Spleen (tissue), 11 donors: ENCODE data around the gene CYP19A1. TPM values are rescaled to one million over a fixed set of nuclear protein-coding genes. Genes with fewer than 3 reads are reported as not detected.

ENCODE experiments used
- DNase-seq: peaks from one replicate; pipeline ENCODE4 v3.0.0-alpha.2; 2020
- H3K27ac ChIP-seq, 8 donors: fragments of 200-600 bp; sonication (generic) in 7 of 8; 1 replicate in 4 of 8; 2 replicates in 4 of 8; pipeline versions ENCODE4 v1.5.0 to v1.8.0; 2016 to 2021; ENCODE audit warnings: inconsistent platforms in 4 of 8, mild to moderate bottlenecking in 4 of 8, moderate library complexity in 1 of 8
- H3K27me3 ChIP-seq, 7 donors: fragments of 200-600 bp; sonication (generic) in 6 of 7; replicated peaks in 1 of 7; 1 replicate in 4 of 7; 2 replicates in 3 of 7; pipeline versions ENCODE4 v1.5.0 to v1.8.0; 2016 to 2021; ENCODE audit warnings: inconsistent platforms in 3 of 7, mild to moderate bottlenecking in 1 of 7
- H3K36me3 ChIP-seq, 6 donors: fragments of 200-600 bp; sonication (generic) in 5 of 6; 1 replicate in 4 of 6; 2 replicates in 2 of 6; pipeline versions ENCODE4 v1.5.0 to v1.8.0; 2016 to 2021; ENCODE audit warnings: inconsistent platforms in 2 of 6
- H3K4me1 ChIP-seq, 6 donors: fragments of 200-600 bp; sonication (generic) in 5 of 6; 1 replicate in 3 of 6; 2 replicates in 3 of 6; pipeline versions ENCODE4 v1.5.0 to v1.8.0; 2016 to 2021; ENCODE audit warnings: inconsistent platforms in 3 of 6
- H3K4me3 ChIP-seq, 8 donors: fragments of 200-600 bp; sonication (generic) in 7 of 8; 1 replicate in 4 of 8; 2 replicates in 4 of 8; pipeline versions ENCODE4 v1.5.0 to v1.8.0; 2016 to 2021; ENCODE audit warnings: inconsistent platforms in 4 of 8, mild to moderate bottlenecking in 4 of 8, moderate library complexity in 2 of 8
- H3K9me3 ChIP-seq, 8 donors: fragments of 200-600 bp; sonication (generic) in 7 of 8; 1 replicate in 4 of 8; 2 replicates in 4 of 8; pipeline versions ENCODE4 v1.5.0 to v1.8.0; 2016 to 2021; ENCODE audit warnings: inconsistent platforms in 4 of 8
- POLR2A ChIP-seq, 3 donors: fragments of 450-650 bp; IDR thresholded peaks; one replicate each; pipeline ENCODE4 v1.5.1; 2017; ENCODE audit warnings: antibody characterized with exemption in 3 of 3, mild to moderate bottlenecking in 1 of 3
- POLR2AphosphoS5 ChIP-seq, 3 donors: sonication (generic); formaldehyde crosslinking; IDR thresholded peaks; one replicate each; pipeline ENCODE4 v1.5.1; 2017; ENCODE audit warnings: antibody characterized with exemption in 3 of 3
- WGBS, 5 donors: extraction: QIAGEN DNeasy Blood & Tissue Kit in 3 of 5; methylation state at CpG; one replicate each; pipeline versions ENCODE4 v1.1.5 to v1.1.7; 2013 to 2018; 5-methylcytosine and 5-hydroxymethylcytosine counted together
- intact Hi-C: fragments of 100-400 bp; cut with DNase I; formaldehyde crosslinking; loops from one replicate; pipeline ENCODE4 v1.15.0; 2023; ENCODE audit warnings: low total_unique reads
- polyA plus RNA-seq, 3 donors: library from polyadenylated mRNA; stranded (reverse); fragments of 200-250 nt; gene quantifications; one replicate each; pipeline ENCODE4 v1.2.1, GENCODE V29; 2013
- total RNA-seq, 7 donors: library from RNA; depleted of rRNA in 3 of 7; stranded (reverse); fragments of >200 nt in 3 of 7; fragmentation: NEBNext Ultra II Directional in 4 of 7; extraction: Animal tissue kit (Norgen Biotek cat#: 25700) in 4 of 7; gene quantifications; one replicate each; pipeline versions ENCODE4 v1.1.0 to v1.2.1, GENCODE V29; 2016 to 2021
- TF ChIP-seq, protein P1 (sequence below), 11 experiments: fragments of 200-600 bp in 7 of 11; fragments of 450-650 bp in 4 of 11; sonication (generic) in 4 of 11; IDR thresholded peaks in 8 of 11; conservative IDR thresholded peaks in 3 of 11; 1 replicate in 7 of 11; 2 replicates in 4 of 11; pipeline versions ENCODE4 v1.4.0 to v1.8.0; 2016 to 2021; ENCODE audit warnings: antibody characterized with exemption in 11 of 11, inconsistent platforms in 4 of 11, mild to moderate bottlenecking in 1 of 11
- donor health status: healthy with polysubstance abuse.
- donor health status: DM: no; HTN: no; CAD: no; lungs with moderate emphysema.
- donor health status: DM: no; HTN: no; CAD: no.
- donor health status: Bipolar disorder and iron deficiency.
- donor health status: healthy.
- donor health status: DM: no; HTN: no; CAD: no.
- donor health status: DM: yes; HTN: yes; CAD: no.

Gene CYP19A1
- total and polyA plus RNA-seq, 10 donors, result 0.13 to 5.6 (median 0.96) TPM; not detected in 1

DNA sequence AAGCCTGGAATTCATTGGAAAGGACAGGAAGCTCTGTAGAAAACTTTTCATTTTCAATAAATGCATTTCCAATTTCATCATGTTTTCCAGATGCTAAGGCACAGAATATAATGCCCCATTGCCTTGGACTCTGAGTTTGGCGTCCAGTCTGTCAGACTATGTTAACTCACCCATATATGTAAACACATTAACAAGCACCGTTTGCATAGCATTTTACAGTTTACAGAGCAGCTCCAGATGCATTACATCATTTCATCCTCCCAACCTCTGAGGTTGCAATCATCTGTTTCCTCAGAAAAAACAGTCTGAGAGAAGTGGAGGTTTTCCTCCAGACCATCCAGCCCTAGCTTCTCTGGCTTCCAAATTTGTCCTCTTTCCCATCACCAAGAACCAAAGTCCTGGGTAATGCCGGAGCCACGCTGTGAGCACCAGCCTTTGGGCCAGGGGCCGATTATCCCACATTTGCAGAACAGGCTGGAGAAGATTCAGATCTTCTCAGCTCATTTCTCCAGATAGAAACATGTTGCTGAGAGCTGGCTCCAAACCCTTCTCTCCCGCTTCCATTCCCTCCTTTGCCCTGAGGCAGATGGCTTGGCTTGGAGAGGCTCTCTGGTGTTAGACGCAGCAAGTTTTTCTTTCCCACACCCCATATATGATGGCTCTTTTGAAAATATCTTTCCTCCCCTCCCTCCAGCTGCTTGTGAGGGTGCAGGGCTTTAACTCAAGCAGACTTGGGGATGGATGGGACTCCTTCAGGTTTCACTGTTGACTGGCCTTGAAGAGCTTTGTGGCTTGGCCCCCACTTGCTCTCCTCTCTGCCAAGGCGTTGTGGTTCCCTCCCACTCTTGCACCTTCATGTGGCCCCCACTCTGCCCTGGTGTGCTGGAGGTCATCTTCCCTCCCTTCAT is 26.0 kb downstream of the CYP19A1 start:
- peaks cover 0 to 25% (median 3%) of the 10 kb centered on the region in 6 donors for H3K4me1 ChIP-seq
- no peak overlapping the region for H3K27ac ChIP-seq
- no peak overlapping the region for H3K4me3 ChIP-seq
- DNase-seq, result no peak
- no peaks in the 10 kb centered on the region for H3K36me3 ChIP-seq
- intact Hi-C loops, result no loop called here
- peaks cover 0 to 20% (median 0%) of the 10 kb centered on the region in 7 donors for H3K27me3 ChIP-seq
- TF ChIP-seq, protein P1, sequence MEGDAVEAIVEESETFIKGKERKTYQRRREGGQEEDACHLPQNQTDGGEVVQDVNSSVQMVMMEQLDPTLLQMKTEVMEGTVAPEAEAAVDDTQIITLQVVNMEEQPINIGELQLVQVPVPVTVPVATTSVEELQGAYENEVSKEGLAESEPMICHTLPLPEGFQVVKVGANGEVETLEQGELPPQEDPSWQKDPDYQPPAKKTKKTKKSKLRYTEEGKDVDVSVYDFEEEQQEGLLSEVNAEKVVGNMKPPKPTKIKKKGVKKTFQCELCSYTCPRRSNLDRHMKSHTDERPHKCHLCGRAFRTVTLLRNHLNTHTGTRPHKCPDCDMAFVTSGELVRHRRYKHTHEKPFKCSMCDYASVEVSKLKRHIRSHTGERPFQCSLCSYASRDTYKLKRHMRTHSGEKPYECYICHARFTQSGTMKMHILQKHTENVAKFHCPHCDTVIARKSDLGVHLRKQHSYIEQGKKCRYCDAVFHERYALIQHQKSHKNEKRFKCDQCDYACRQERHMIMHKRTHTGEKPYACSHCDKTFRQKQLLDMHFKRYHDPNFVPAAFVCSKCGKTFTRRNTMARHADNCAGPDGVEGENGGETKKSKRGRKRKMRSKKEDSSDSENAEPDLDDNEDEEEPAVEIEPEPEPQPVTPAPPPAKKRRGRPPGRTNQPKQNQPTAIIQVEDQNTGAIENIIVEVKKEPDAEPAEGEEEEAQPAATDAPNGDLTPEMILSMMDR (IDR thresholded peaks at IDR 0.05 in 8 of 11, conservative IDR thresholded peaks at IDR 0.05 in 3 of 11), result no peak
- TF ChIP-seq POLR2AphosphoS5 (IDR thresholded peaks at IDR 0.05) (no peak), POLR2A (IDR thresholded peaks at IDR 0.05) (no peak)
- WGBS, 5 donors, result 70 to 75% (median 71%) methylated on average over 8 of the region's 8 CpGs
- H3K9me3 ChIP-seq, result no peaks in the 10 kb centered on the region

DNA sequence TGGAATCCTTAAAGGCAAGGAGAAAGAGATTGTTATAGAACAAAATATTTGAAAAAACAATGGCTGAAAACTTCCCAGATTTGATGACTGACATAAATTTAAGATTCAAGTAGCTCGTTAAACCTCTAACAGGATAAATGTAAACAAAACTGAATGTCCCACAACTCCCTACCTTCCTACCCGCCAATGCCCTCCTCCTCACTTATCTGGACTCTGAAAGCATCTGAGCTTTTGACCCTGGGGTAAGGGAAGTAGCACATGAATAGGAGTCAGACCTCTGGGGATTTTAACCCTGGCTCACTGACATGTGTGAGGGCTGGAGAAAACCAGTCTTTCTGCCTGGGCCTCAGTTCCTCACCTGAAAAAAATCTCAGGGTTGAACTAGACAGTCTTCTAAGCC is 26.9 kb downstream of the CYP19A1 start:
- WGBS, 5 donors, result 70 to 81% (median 73%) methylated on average over 2 of the region's 2 CpGs
- no peak for DNase-seq
- H3K9me3 ChIP-seq, result no peaks in the 10 kb centered on the region
- TF ChIP-seq, protein P1 (IDR thresholded peaks at IDR 0.05 in 8 of 11, conservative IDR thresholded peaks at IDR 0.05 in 3 of 11), result no peak
- no peak for TF ChIP-seq POLR2AphosphoS5 (IDR thresholded peaks at IDR 0.05)
- no peak for TF ChIP-seq POLR2A (IDR thresholded peaks at IDR 0.05)
- H3K36me3 ChIP-seq, result no peaks in the 10 kb centered on the region
- intact Hi-C loops, result no loop called here
- no peak overlapping the region for H3K27ac ChIP-seq
- H3K4me3 ChIP-seq, result no peak overlapping the region
- H3K4me1 ChIP-seq, result peaks cover 0 to 26% (median 4%) of the 10 kb centered on the region in 6 donors
- H3K27me3 ChIP-seq, result peaks cover 0 to 20% (median 0%) of the 10 kb centered on the region in 7 donors

DNA sequence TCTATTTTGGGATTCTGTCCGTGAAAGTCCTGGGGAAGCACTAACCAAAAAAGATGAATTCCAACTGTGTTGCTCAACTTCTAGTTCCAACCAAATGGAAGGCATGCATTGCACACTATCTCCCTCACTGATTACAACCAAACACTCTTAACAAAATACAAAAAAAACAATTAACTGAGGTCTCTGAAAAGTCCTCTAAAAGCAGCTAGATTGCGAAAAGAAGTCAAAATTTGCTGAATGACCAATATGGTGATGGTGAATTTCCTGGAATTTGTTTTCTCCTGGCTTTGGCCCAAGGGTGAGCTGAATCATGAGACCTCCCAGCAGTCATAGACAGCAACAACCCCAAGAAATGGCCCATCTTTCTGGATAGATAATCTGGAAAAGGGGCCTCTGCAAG is 28.3 kb downstream of the CYP19A1 start:
- Histone ChIP-seq H3K27ac (peak overlapping the region in 6 of 8 donors; percentile 2 to 47 (median 20)), H3K9me3 (no peaks in the 10 kb centered on the region), H3K4me3 (no peak overlapping the region), H3K27me3 (peaks cover 0 to 25% (median 0%) of the 10 kb centered on the region in 7 donors), H3K36me3 (no peaks in the 10 kb centered on the region), H3K4me1 (peaks cover 0 to 26% (median 4%) of the 10 kb centered on the region in 6 donors)
- WGBS, 5 donors, result 62 to 87% (median 79%) methylated on average over 2 of the region's 2 CpGs
- DNase-seq, result no peak
- TF ChIP-seq POLR2A (IDR thresholded peaks at IDR 0.05) (no peak), POLR2AphosphoS5 (IDR thresholded peaks at IDR 0.05) (no peak)
- TF ChIP-seq, protein P1 (IDR thresholded peaks at IDR 0.05 in 8 of 11, conservative IDR thresholded peaks at IDR 0.05 in 3 of 11), result no peak
- intact Hi-C loops, result no loop called here

DNA sequence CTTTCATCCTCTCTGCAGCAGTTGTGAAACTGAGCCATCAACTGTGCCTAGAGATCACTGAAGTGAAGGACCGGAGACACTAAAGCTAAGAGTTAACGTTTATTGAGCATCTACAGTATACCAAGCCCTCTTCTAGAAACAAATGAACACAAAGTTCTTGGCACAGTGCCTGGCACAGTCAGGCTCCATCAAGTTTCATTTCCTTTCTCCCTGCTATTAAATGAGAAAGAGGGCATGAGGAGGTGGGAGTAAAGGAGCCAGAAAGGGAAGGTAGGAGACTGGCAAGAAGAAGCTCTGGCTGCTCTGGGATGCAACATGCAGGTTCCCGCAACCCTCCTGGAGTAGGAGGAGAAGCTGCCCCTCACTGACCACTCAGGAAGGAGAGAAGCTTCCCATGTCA is 30.6 kb downstream of the CYP19A1 start:
- DNase-seq, result no peak
- intact Hi-C loops, result no loop called here
- 67 to 89% (median 73%) methylated on average over 3 of the region's 3 CpGs for WGBS, 5 donors

More for the DNA sequence above, 30.6 kb downstream of the CYP19A1 start:
- TF ChIP-seq, protein P1 (IDR thresholded peaks at IDR 0.05 in 8 of 11, conservative IDR thresholded peaks at IDR 0.05 in 3 of 11), result no peak
- TF ChIP-seq POLR2A (IDR thresholded peaks at IDR 0.05) (no peak), POLR2AphosphoS5 (IDR thresholded peaks at IDR 0.05) (no peak)
- H3K27me3 ChIP-seq, result peaks cover 0 to 20% (median 0%) of the 10 kb centered on the region in 7 donors
- no peaks in the 10 kb centered on the region for H3K9me3 ChIP-seq
- no peaks in the 10 kb centered on the region for H3K36me3 ChIP-seq
- H3K27ac ChIP-seq, result peak overlapping the region in 1 of 8 donors; percentile 11
- no peak overlapping the region for H3K4me3 ChIP-seq
- peaks cover 0 to 39% (median 4%) of the 10 kb centered on the region in 6 donors for H3K4me1 ChIP-seq
